Measurements from ENCODE around the gene EYA4. TPM values are rescaled to one million over a fixed set of nuclear protein-coding genes. Genes with fewer than 3 reads are reported as not detected.

The EYA4 gene
- total RNA-seq, 2 donors from 2014 or later, result 0.11 to 0.26 TPM

GRCh38 chr6:133456944-133457343, 215.8 kb downstream of the EYA4 start:
- Mint-ChIP-seq H3K4me1 (peaks cover 20% of the 10 kb centered on the region), H3K27me3 (ENCODE audit: insufficient read depth) (no peaks in the 10 kb centered on the region), H3K4me3 (no peak overlapping the region), H3K27ac (no peak overlapping the region), H3K36me3 (ENCODE audit: low read depth) (no peaks in the 10 kb centered on the region), H3K9me3 (no peaks in the 10 kb centered on the region)
- H3K4me3 ChIP-seq (ENCODE audit: low read length), result no peak overlapping the region
- H3K9ac ChIP-seq (ENCODE audit: extremely low read depth, low read length, poor library complexity, severe bottlenecking), result no peak overlapping the region
- WGBS, 2 experiments (ENCODE audit: insufficient coverage in 1 of 2, insufficient read length in 1 of 2), result 0 to 27% methylated on average over 1 to 4 of the region's 4 CpGs
- TF ChIP-seq CTCF (conservative IDR thresholded peaks at IDR 0.05), result no peak
- no peak for DNase-seq
- H3K27me3 ChIP-seq (ENCODE audit: control insufficient read depth, insufficient read depth, low read length, poor library complexity, severe bottlenecking), result no peaks in the 10 kb centered on the region
- H3K27ac ChIP-seq (ENCODE audit: low read depth, low read length), result no peak overlapping the region
- H3K36me3 ChIP-seq (ENCODE audit: control insufficient read depth, insufficient read depth, low read length), result no peaks in the 10 kb centered on the region
- peaks cover 15% of the 10 kb centered on the region for H3K4me1 ChIP-seq (ENCODE audit: control insufficient read depth, insufficient read depth, low read length)
- H3K9me3 ChIP-seq (ENCODE audit: control insufficient read depth, low read length), result no peaks in the 10 kb centered on the region

- H3K4me3 Mint-ChIP-seq, result no peak overlapping the region
- H3K36me3 ChIP-seq (ENCODE audit: control insufficient read depth, insufficient read depth, low read length), result no peaks in the 10 kb centered on the region
- H3K27me3 ChIP-seq (ENCODE audit: control insufficient read depth, insufficient read depth, low read length, poor library complexity, severe bottlenecking), result no peaks in the 10 kb centered on the region
- no peak overlapping the region for H3K27ac Mint-ChIP-seq
- no peaks in the 10 kb centered on the region for H3K9me3 ChIP-seq (ENCODE audit: control insufficient read depth, low read length)
- H3K27ac ChIP-seq (ENCODE audit: low read depth, low read length), result no peak overlapping the region
- H3K9me3 Mint-ChIP-seq, result no peaks in the 10 kb centered on the region
- no peak for TF ChIP-seq CTCF (conservative IDR thresholded peaks at IDR 0.05)
- no peaks in the 10 kb centered on the region for H3K36me3 Mint-ChIP-seq (ENCODE audit: low read depth)
- no peak overlapping the region for H3K9ac ChIP-seq (ENCODE audit: extremely low read depth, low read length, poor library complexity, severe bottlenecking)
- peaks cover 15% of the 10 kb centered on the region for H3K4me1 ChIP-seq (ENCODE audit: control insufficient read depth, insufficient read depth, low read length)
- 57 to 77% methylated on average over 1 of the region's 2 CpGs for WGBS, 2 experiments (ENCODE audit: insufficient coverage in 1 of 2, insufficient read length in 1 of 2)
- H3K4me3 ChIP-seq (ENCODE audit: low read length), result no peak overlapping the region
- H3K27me3 Mint-ChIP-seq (ENCODE audit: insufficient read depth), result no peaks in the 10 kb centered on the region
- H3K4me1 Mint-ChIP-seq, result peaks cover 27% of the 10 kb centered on the region
- no peak for DNase-seq
Observed at GRCh38 chr6:133460101-133460500, 218.9 kb downstream of the EYA4 start.

GRCh38 chr6:133463790-133464189, 222.6 kb downstream of the EYA4 start:
- 86 to 100% methylated on average over 1 of the region's 1 CpG for WGBS, 2 experiments (ENCODE audit: insufficient coverage in 1 of 2, insufficient read length in 1 of 2)

More at GRCh38 chr6:133463790-133464189, 222.6 kb downstream of the EYA4 start:
- Histone ChIP-seq H3K9me3 (ENCODE audit: control insufficient read depth, low read length) (peaks cover 2% of the 10 kb centered on the region), H3K36me3 (ENCODE audit: control insufficient read depth, insufficient read depth, low read length) (no peaks in the 10 kb centered on the region), H3K27me3 (ENCODE audit: control insufficient read depth, insufficient read depth, low read length, poor library complexity, severe bottlenecking) (no peaks in the 10 kb centered on the region), H3K4me3 (ENCODE audit: low read length) (no peak overlapping the region), H3K4me1 (ENCODE audit: control insufficient read depth, insufficient read depth, low read length) (peaks cover 7% of the 10 kb centered on the region), H3K9ac (ENCODE audit: extremely low read depth, low read length, poor library complexity, severe bottlenecking) (no peak overlapping the region), H3K27ac (ENCODE audit: low read depth, low read length) (no peak overlapping the region)
- no peak for DNase-seq
- Mint-ChIP-seq H3K36me3 (ENCODE audit: low read depth) (no peaks in the 10 kb centered on the region), H3K4me1 (peaks cover 27% of the 10 kb centered on the region), H3K27me3 (ENCODE audit: insufficient read depth) (no peaks in the 10 kb centered on the region), H3K4me3 (no peak overlapping the region), H3K27ac (no peak overlapping the region), H3K9me3 (no peaks in the 10 kb centered on the region)
- TF ChIP-seq CTCF (conservative IDR thresholded peaks at IDR 0.05), result no peak

Data from endodermal cell (in vitro differentiated cells).